Panc1 (cell line): Measurements from ENCODE around the gene PHKA1. TPM values are rescaled to one million over a fixed set of nuclear protein-coding genes. Genes with fewer than 3 reads are reported as not detected.

Experiments
- ATAC-seq: fragments of 200-7000 bp; cut with Tn5 transposase; 2 replicates; pipeline ENCODE4 v1.9.1; 2020; ENCODE audit warnings: mild to moderate bottlenecking, moderate library complexity
- BruUV-seq: library from RNA; stranded (reverse); fragments of 400-500 nt; replicated peaks from 2 replicates; lab custom pipeline; 2021; lab: Mats Ljungman, UMichigan
- CTCF ChIA-PET: fragments of 300-600 bp; sonication (Branson Sonifier 250); formaldehyde crosslinking; loops from one replicate; lab custom pipeline; 2022; ENCODE audit warnings: antibody characterized with exemption; lab: Charles Lee
- POLR2A ChIA-PET: fragments of 300-600 bp; sonication (Branson Sonifier 250); formaldehyde crosslinking; loops from one replicate; lab custom pipeline; 2022; ENCODE audit warnings: antibody characterized with exemption; lab: Charles Lee
- DNase-seq: peaks from one replicate; pipeline ENCODE4 v3.0.0-alpha.2; 2010; ENCODE audit warnings: low read depth, low spot score
- H3K27ac ChIP-seq: 2 replicates; pipeline ENCODE4 v1.5.1; 2011; ENCODE audit warnings: mild to moderate bottlenecking, low read length, inconsistent platforms
- H3K27me3 ChIP-seq: fragments of 200-500 bp; sonication (Bioruptor generic); 2 replicates; pipeline ENCODE4 v1.6.0; 2014; ENCODE audit warnings: low read length, inconsistent platforms; ENCODE audit not compliant: control insufficient read depth, insufficient read depth
- H3K36me3 ChIP-seq: fragments of 200-500 bp; sonication (Bioruptor generic); 2 replicates; pipeline ENCODE4 v1.5.1; 2014; ENCODE audit warnings: inconsistent platforms, mild to moderate bottlenecking, low read length, moderate library complexity; ENCODE audit not compliant: control insufficient read depth, insufficient read depth
- H3K4me1 ChIP-seq: 2 replicates; pipeline ENCODE4 v1.5.1; 2011; ENCODE audit warnings: inconsistent platforms, mild to moderate bottlenecking, low read length, moderate library complexity; ENCODE audit not compliant: control insufficient read depth, insufficient read depth
- H3K4me3 ChIP-seq, 2 experiments: 2 replicates each; pipeline ENCODE4 v1.5.1; 2011 to 2012; ENCODE audit warnings: low read depth in 2 of 2, low read length in 2 of 2, mild to moderate bottlenecking in 2 of 2, inconsistent platforms in 1 of 2, moderate library complexity in 1 of 2
- H3K9me3 ChIP-seq: fragments of 200-500 bp; sonication (Bioruptor generic); 2 replicates; pipeline ENCODE4 v1.5.1; 2014; ENCODE audit warnings: low read depth, mild to moderate bottlenecking, inconsistent platforms, low read length, moderate library complexity; ENCODE audit not compliant: control insufficient read depth, insufficient read depth
- CTCF ChIP-seq: fragments of 450-650 bp; IDR thresholded peaks from 2 replicates; pipeline ENCODE4 v1.5.1; 2017; ENCODE audit warnings: mild to moderate bottlenecking
- POLR2AphosphoS5 ChIP-seq: IDR thresholded peaks from 2 replicates; pipeline ENCODE4 v1.6.1; 2012; ENCODE audit warnings: mild to moderate bottlenecking, low read depth, low read length, moderate library complexity
- SIN3A ChIP-seq: IDR thresholded peaks from 2 replicates; pipeline ENCODE4 v1.6.1; 2012; ENCODE audit warnings: low read depth, mild to moderate bottlenecking, low read length, moderate library complexity, borderline replicate concordance; ENCODE audit not compliant: insufficient read depth
- TCF7L2 ChIP-seq: IDR thresholded peaks from 2 replicates; pipeline ENCODE4 v1.6.1; 2011; ENCODE audit warnings: mild to moderate bottlenecking, low read depth, low read length, inconsistent platforms
- in situ Hi-C: cut with HindIII; loops from 2 replicates; pipeline ENCODE4 v1.10.0; 2016; ENCODE audit warnings: low sequenced_read_pairs, low pct_unique_long_range_greater_than_20kb
- intact Hi-C: fragments of 100-400 bp; cut with micrococcal nuclease; formaldehyde crosslinking; loops from one replicate; pipeline ENCODE4 v1.10.0; 2022; ENCODE audit not compliant: unreplicated experiment
- total RNA-seq: library from RNA; stranded (reverse); gene quantifications from one replicate; pipeline ENCODE4 v1.2.1, GENCODE V29; 2021; ENCODE audit not compliant: unreplicated experiment
- TF ChIP-seq, protein P1 (sequence below), 2 experiments: IDR thresholded peaks; 2 replicates each; pipeline ENCODE4 v1.6.1; 2011 to 2012; ENCODE audit warnings: low read depth in 2 of 2, control low read depth in 1 of 2, low read length in 1 of 2, mild to moderate bottlenecking in 1 of 2, moderate library complexity in 1 of 2; ENCODE audit not compliant: insufficient read depth in 1 of 2

PHKA1 gene
- total RNA-seq, 1 experiment from 2014 or later: 28.6 TPM

DNA sequence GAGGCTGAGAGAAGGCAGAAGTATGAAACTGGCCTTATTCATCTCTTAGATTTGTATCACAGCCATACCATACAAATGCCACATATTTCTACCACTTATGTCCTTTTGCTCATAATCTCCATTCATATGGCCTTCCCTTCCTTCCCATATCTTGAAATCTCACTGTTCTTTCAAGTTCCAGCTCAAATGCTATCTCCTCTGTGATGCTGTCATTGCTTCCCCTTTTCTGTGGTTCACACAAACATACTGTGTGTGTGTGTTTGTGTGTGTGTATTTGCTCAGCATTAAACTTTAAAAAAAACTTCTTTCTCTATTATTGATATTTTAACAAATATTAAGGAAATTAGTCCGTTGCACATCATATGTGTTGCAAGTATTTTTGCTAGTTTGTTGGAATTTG, 26.7 kb downstream of the PHKA1 start:
- BruUV-seq: no TSS peak
- TF ChIP-seq, protein P1, sequence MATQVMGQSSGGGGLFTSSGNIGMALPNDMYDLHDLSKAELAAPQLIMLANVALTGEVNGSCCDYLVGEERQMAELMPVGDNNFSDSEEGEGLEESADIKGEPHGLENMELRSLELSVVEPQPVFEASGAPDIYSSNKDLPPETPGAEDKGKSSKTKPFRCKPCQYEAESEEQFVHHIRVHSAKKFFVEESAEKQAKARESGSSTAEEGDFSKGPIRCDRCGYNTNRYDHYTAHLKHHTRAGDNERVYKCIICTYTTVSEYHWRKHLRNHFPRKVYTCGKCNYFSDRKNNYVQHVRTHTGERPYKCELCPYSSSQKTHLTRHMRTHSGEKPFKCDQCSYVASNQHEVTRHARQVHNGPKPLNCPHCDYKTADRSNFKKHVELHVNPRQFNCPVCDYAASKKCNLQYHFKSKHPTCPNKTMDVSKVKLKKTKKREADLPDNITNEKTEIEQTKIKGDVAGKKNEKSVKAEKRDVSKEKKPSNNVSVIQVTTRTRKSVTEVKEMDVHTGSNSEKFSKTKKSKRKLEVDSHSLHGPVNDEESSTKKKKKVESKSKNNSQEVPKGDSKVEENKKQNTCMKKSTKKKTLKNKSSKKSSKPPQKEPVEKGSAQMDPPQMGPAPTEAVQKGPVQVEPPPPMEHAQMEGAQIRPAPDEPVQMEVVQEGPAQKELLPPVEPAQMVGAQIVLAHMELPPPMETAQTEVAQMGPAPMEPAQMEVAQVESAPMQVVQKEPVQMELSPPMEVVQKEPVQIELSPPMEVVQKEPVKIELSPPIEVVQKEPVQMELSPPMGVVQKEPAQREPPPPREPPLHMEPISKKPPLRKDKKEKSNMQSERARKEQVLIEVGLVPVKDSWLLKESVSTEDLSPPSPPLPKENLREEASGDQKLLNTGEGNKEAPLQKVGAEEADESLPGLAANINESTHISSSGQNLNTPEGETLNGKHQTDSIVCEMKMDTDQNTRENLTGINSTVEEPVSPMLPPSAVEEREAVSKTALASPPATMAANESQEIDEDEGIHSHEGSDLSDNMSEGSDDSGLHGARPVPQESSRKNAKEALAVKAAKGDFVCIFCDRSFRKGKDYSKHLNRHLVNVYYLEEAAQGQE (IDR thresholded peaks at IDR 0.05; ENCODE audit: insufficient read depth in 1 of 2, low read depth in 2 of 2, low read length in 1 of 2): no peak
- TF ChIP-seq TCF7L2: no peak
- Histone ChIP-seq H3K9me3 (no peaks in the 10 kb centered on the region), H3K4me1 (no peaks in the 10 kb centered on the region), H3K27ac (no peak overlapping the region), H3K27me3 (no peaks in the 10 kb centered on the region), H3K36me3 (no peaks in the 10 kb centered on the region; the same call in 1 of the 2 replicates), H3K4me3 (no peak overlapping the region)
- DNase-seq (no peak), ATAC-seq (no peak)
- ChIA-PET CTCF (no interaction called here), POLR2A (no interaction called here)
- in situ Hi-C loops: no loop called here
- intact Hi-C loops: no loop called here

GRCh38 chrX:72685810-72686456, 28.2 kb downstream of the PHKA1 start:
- ATAC-seq (no peak), DNase-seq (no peak)
- BruUV-seq: no TSS peak
- TF ChIP-seq POLR2AphosphoS5 (no peak), TCF7L2 (no peak), SIN3A (no peak), CTCF (no peak)
- TF ChIP-seq, protein P1 (IDR thresholded peaks at IDR 0.05; ENCODE audit: insufficient read depth in 1 of 2, low read depth in 2 of 2, low read length in 1 of 2): no peak
- ChIA-PET POLR2A (no interaction called here), CTCF (no interaction called here)
- H3K27me3 ChIP-seq: no peaks in the 10 kb centered on the region
- no peak overlapping the region for H3K27ac ChIP-seq
- in situ Hi-C loops (no loop called here), intact Hi-C loops (no loop called here)
- H3K4me1 ChIP-seq: no peaks in the 10 kb centered on the region
- no peak overlapping the region for H3K4me3 ChIP-seq
- no peaks in the 10 kb centered on the region; the same call in 1 of the 2 replicates for H3K36me3 ChIP-seq
- no peaks in the 10 kb centered on the region for H3K9me3 ChIP-seq
